NCI-H345 treated with DMSO at 0.1 percent for 48 hours (cell line): ENCODE data around the gene RWDD1.
"Not testable (repeated sequence)": the region's sequence is repeated elsewhere in the genome, so short reads cannot be mapped to it uniquely, and the experiment has no call there.

Experiments
- DNase-seq: peaks from one replicate; lab custom pipeline; 2025; ENCODE audit not compliant: unreplicated experiment; lab: John Stamatoyannopoulos, UW

Gene RWDD1

GRCh38 chr6:116604868-116605267 is 33.6 kb downstream of the RWDD1 start:
- not testable (repeated sequence) for DNase-seq

DNA sequence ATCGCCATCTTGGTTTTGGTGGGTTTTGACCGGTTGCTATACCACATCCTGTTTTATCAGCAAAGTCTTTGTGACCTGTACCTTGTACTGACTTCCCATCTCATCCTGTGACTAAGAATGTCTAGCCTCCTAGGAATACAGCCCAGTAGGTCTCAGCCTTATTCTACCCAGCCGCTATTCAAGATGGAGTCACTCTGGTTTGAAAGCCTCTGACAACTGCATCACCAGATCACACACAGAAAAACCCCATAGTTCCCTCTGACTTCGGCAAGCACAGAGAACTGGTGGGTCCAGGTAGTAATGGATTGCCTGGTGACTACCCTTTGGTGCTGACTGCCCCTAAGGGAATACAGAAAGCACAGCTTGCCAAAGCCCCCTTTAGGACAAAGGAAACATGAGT is 34.6 kb downstream of the RWDD1 start:
- DNase-seq, result no peak

GRCh38 chr6:116611056-116611455 is 39.8 kb downstream of the RWDD1 start:
- DNase-seq, result no peak

- peak; percentile 96 for DNase-seq
These were observed 44.8 kb downstream of the RWDD1 start, which contains the start of gene RSPH4A for GRCh38 chr6:116615937-116616736. Gene RSPH4A (plus strand): TSS chr6:116616479. CDS start chr6:116616624, 145 bp downstream.

- DNase-seq, result peak; percentile 19
These were observed 45.4 kb downstream of the RWDD1 start for GRCh38 chr6:116616737-116617053.

DNA sequence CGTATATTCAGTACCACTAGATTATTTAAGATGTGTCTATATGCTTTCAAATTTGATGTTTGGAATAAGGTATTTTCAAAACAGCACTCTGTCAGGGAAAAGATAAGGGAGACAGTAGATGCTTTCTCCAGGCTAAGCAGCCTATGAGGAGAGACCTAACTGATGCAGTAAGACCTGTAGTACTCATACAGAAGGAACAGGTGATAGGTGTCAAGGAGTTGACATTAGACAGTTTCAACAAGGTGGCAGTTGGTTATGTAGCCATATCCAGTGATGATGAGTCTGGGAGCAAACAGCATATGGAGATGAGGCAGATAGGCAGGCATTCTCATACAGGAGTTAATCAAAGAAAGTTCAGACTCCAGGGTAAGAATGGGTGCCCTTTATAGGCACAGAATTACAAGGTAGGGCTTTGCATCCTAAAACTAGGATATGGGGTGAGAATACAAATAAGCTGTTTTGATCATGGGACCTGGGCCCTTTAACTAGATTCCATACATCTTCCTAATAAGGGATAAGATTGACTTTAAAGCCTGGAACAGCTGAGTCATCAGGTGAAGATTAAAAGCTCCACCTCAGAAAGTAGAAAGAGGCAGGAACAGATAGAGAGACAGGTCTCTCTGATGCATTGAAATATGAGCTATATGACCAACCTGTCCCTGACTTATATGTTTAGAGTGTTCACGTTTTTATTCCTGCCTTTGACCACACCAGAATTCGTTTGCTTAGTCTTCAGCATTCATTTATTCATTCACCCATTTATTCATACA is 52.9 kb downstream of the RWDD1 start:
- DNase-seq, result no peak

GRCh38 chr6:116625872-116626271 is 54.6 kb downstream of the RWDD1 start:
- no peak for DNase-seq

- no peak for DNase-seq
These were observed 58.3 kb downstream of the RWDD1 start for GRCh38 chr6:116629563-116629981.

DNA sequence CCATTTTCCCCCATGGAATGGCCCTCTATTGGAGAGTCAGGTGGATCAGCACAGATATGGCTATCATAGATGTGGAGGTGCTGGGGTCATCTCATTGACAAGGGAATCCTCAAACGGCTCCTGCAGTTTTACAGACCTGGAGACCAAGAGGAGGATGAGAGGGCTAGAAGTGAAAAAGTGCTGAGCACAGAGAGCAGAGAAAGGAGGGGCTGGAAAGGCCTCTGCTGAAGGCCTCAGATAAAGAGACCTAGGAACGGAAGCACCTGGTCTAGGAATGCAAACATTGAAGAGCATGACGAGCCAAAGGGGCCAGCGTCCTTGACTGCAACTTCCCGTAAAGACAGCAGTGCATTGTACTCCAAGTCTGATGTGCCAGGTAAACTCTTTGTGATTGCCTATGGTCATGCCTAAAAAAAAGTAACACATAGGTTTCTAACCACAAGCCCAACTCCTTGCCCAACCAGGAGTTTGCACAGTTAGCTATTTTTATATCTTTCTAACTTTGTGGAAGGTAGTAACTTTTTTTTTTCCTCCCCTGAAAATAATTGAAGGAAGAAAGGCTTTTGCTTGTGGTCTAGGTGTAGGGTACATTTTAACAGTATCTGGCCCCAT is 60.2 kb downstream of the RWDD1 start:
- DNase-seq, result no peak

DNA sequence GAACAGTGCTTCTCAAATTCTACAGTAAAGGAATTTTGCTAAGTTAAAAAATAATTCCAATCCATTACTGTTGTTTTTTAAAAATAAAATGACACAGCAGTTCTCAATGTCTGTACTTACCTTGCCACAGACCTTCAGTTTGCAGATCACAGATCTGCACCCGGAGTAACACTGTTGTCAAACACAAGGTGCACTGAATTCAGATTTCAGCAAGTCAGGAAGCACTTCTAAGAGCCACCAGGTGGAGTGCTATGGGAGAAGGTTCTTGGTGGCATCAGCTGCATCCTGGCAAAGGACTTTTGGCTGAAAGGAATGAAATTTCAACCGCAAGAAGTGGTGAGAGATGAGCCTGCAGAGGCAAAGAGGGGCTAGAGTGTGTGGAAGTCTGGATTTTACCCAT is 62.4 kb downstream of the RWDD1 start:
- no peak for DNase-seq
